HG03039 (cell line): ENCODE data around the gene C5orf58.

Experiments used
- ATAC-seq: cut with Tn5 transposase; IDR thresholded peaks from one replicate; pipeline ENCODE4 v1.9.1; 2021; ENCODE audit warnings: mild to moderate bottlenecking, moderate library complexity; ENCODE audit not compliant: unreplicated experiment

The C5orf58 gene

DNA sequence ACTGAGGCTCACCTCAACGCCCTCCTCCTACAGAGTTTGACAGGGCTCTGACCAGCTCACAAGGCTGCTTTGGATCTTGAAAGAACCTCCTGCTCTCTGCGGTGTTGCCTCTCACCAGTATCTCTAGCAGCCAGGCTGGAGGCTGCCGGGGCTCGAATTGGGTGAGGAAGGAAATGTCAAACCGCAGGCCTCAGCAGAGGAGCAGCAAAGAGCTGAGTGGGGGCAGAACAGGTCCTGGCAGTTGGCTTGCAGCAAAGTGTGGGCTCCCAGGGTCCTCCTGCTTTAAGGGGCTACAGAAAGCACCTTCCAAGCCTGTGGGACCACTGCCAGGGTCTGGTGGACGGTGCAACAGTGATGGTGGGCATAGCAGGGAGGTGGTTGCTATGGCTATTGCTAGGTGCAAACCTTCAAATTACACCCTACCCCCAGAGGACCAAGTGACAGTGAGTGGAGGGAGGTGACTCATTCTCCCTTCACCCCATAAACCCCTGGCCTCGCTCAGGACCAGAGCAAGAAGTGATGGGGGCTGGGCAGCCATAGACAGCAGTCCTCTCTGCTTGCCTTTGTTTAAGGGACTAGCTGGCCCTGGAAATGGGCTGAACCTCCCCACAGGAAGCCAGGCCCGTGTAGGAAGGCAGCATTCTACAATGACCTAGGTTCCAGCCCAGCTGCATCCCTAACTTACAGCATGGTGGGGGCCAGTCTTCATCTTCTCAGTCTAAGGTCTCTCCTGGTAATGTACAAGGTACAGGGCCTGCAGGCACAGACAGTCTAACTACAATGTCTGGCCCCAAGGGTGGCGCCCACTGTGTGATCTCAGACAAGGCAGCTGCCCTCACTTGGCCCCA, 46.0 kb downstream of the C5orf58 start:
- peak; percentile 87 for ATAC-seq

- ATAC-seq = no peak
Observed at GRCh38 chr5:170279459-170279817, 46.7 kb downstream of the C5orf58 start.

- no peak for ATAC-seq
Observed at GRCh38 chr5:170280011-170280493, 47.3 kb downstream of the C5orf58 start.

DNA sequence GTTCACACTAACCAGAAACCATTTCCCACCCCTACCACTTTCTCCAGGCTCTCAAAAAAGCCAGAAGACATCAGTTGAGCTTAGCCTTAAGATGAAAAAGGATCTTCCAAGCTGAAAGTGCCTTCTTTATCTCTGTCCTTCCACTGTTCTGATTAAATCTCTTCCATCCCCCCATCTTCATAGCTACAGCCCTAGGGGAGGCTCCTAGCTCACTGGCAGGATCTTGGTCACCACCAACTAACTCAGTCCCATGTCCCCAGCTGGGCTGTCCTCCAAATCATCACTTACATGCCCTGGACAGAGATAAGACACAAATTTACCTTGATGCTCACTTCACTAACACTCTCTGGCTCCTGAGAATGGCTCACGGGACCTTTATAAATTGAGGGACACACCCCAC, 50.5 kb downstream of the C5orf58 start:
- no peak for ATAC-seq

DNA sequence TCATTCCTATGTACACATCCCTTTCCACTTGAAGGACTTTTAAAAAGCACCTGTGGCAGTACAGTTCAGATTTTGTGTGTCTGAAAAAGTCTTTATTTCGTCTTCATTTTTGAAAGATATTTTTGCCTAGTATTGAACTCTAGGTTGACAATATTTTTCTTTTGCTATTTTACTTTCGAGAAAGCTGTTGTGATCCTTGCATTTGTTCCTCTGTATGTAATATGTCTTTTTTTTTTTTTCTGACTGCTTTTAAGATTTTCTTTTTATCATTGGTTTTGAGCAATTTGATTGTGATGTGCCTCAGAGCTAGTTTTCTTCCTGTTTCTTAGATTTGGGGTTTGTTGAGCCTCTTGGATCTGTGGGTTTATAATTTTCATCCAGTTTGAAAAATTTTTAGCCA, 51.4 kb downstream of the C5orf58 start:
- ATAC-seq = no peak

- ATAC-seq = no peak
Observed at GRCh38 chr5:170285181-170285580, 52.4 kb downstream of the C5orf58 start.

DNA sequence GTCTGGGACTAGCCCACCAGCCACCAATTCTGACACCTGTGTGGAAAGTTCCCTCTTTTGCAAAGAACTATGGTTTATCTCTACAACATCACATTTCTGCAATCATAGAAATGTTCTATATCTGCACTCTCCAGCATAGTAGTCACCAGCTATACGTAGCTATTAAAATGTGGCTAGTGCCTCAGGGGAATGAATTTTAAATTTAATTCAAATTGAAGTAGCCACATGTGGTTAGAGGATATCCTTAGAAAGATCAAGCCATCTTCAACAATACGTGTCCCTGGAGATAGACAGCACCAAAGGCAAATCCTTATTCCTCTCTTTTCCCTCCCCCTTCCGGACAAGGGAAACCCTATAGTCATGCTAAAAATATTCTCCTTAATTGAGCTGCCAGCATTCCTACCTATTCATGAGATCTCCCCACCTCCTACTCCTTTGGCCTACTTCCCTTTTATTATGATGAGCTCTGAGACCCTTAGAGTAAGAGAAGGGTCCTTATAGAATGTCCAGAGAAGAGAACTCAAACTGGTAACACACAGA, 53.7 kb downstream of the C5orf58 start:
- ATAC-seq = no peak

GRCh38 chr5:170287532-170287931, 54.7 kb downstream of the C5orf58 start:
- ATAC-seq = no peak

DNA sequence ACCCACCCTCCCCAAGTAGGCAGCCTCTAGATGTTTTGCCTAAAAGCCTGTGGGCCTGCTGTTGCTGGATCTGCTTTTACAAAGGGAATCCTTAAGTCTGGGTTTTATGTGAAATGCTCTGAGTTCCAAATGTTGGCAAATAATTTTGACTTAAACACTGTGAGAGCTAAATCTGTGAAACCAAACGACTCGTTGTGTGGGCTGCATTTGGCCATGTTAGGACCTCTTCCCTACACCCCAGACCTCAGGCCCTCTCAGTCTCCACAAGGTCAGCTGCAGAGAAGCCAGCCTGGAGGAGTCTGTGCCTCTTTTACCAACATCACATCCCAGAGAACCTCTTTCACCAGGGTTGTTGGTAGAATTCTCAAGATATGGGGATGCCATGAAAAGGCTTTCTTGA, 55.4 kb downstream of the C5orf58 start:
- ATAC-seq = no peak

DNA sequence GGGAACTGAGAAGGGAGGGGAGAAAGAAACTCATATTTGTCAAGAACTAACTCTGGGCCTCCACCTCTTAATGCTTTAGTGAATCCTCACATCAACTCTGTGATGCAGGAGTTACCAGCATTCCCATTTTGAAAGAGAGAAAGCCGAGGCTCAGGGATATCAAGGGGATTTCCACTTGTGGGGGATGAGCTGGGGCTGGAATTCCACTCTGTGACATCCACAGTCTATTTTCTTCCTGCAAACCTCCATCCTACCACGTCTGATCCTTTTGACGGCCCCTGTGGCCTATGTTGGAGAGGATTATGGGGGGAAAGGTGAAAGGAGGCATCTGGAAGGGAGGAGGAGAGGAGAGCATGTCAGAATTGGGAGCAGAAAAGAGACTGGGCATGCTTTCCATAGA, 55.8 kb downstream of the C5orf58 start:
- no peak for ATAC-seq

DNA sequence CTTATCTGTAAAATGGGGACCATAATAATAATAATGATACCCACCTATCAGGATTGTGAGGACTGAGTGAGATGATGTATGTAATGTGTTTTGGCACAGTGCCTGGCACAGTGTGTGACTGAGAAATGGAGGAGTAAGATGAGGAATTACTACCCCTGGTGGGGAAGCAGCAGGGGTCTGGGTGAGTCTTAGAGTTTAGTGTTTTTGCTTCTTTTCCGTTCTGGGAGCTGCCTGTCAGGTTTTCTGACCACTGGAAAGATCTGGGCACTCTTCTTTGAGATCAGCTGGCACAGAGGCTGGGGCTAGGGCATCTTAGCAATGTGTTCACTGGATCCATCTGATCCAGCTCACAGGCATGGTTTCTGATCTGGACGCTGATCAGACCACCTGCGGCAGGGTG, 56.3 kb downstream of the C5orf58 start:
- no peak for ATAC-seq

- ATAC-seq = no peak
Observed at GRCh38 chr5:170289764-170290163, 57.0 kb downstream of the C5orf58 start.

DNA sequence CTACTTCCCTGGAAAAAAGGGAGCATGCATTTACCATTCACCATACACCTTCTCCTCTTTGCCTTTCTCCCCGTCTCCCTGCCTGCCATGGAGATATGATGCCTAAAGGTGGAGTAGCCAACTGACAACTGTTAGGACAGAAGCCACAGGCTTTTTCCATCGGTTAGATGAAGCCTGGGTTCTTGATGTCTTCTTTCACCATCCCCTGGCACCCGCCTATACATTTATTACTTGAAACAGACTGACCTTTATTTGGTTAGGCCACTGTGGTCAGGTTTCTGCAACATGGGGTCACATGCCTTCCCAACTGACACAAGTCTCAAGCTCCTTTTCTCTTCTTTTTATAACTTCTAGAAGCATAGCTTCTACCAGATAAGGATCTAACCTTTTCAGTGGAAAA, 57.7 kb downstream of the C5orf58 start:
- no peak for ATAC-seq

- ATAC-seq = no peak
Observed at GRCh38 chr5:170292179-170293104, 59.7 kb downstream of the C5orf58 start.

- peak; percentile 66 for ATAC-seq
Observed at GRCh38 chr5:170293273-170293672, 60.5 kb downstream of the C5orf58 start.

- ATAC-seq = no peak
Observed at GRCh38 chr5:170294057-170294456, 61.3 kb downstream of the C5orf58 start.

DNA sequence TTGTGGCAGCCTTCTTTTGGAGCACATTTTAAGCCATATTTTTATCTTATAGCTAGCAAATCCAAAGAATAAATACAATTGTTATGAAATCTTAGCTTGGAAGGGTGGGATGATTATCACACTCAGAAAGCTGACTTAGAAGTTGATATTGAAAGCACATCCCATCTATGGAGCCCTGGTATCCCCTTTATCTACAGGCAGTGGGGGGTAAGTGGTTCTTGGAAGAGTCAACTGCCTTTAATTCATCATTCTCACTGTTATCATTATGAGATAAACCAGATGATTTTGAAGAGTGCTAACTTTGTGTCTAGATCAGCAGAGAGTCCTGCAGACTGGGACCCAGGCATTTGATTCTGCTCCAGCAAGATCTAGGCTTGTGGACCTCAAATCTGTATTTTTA, 61.8 kb downstream of the C5orf58 start:
- ATAC-seq = no peak
